ENCODE data around the gene FIG4.

GRCh38 chr6:109870089-109870410, 179.0 kb downstream of the FIG4 start:
- TF ChIP-seq CTCF (IDR thresholded peaks at IDR 0.05) (no peak), POLR2AphosphoS5 (IDR thresholded peaks at IDR 0.05) (no peak), POLR2A (IDR thresholded peaks at IDR 0.05) (no peak)
